ENCODE measurements around the gene DZIP3.

DZIP3 gene

GRCh38 chr3:108724101-108724500 is 134.6 kb downstream of the DZIP3 start:
- Histone ChIP-seq H3K27me3 (no peaks in the 10 kb centered on the region), H3K4me1 (no peaks in the 10 kb centered on the region), H3K36me3 (no peaks in the 10 kb centered on the region), H3K27ac (no peak overlapping the region), H3K4me3 (no peak overlapping the region), H3K9me3 (no peaks in the 10 kb centered on the region)
- intact Hi-C loops (cut with DNase I; ENCODE audit: low total_unique reads): no loop called here
- no peak for TF ChIP-seq CTCF (IDR thresholded peaks at IDR 0.05)
- DNase-seq: no peak

- no peaks in the 10 kb centered on the region for H3K27me3 ChIP-seq
- intact Hi-C loops (cut with DNase I; ENCODE audit: low total_unique reads): no loop called here
Measured at GRCh38 chr3:108728105-108728504, 138.6 kb downstream of the DZIP3 start.

GRCh38 chr3:108728934-108729333 is 139.4 kb downstream of the DZIP3 start:
- no peak for DNase-seq
- intact Hi-C loops (cut with DNase I; ENCODE audit: low total_unique reads): no loop called here
- Histone ChIP-seq H3K9me3 (no peaks in the 10 kb centered on the region), H3K4me1 (no peaks in the 10 kb centered on the region), H3K27ac (no peak overlapping the region), H3K36me3 (no peaks in the 10 kb centered on the region), H3K27me3 (no peaks in the 10 kb centered on the region), H3K4me3 (no peak overlapping the region)
- TF ChIP-seq CTCF (IDR thresholded peaks at IDR 0.05): no peak

More at GRCh38 chr3:108728105-108728504, 138.6 kb downstream of the DZIP3 start:
- Histone ChIP-seq H3K9me3 (no peaks in the 10 kb centered on the region), H3K36me3 (no peaks in the 10 kb centered on the region), H3K4me3 (no peak overlapping the region), H3K4me1 (no peaks in the 10 kb centered on the region), H3K27ac (no peak overlapping the region)
- DNase-seq: no peak
- no peak for TF ChIP-seq CTCF (IDR thresholded peaks at IDR 0.05)

- Histone ChIP-seq H3K36me3 (no peaks in the 10 kb centered on the region), H3K9me3 (no peaks in the 10 kb centered on the region), H3K4me1 (no peaks in the 10 kb centered on the region), H3K4me3 (no peak overlapping the region), H3K27ac (no peak overlapping the region), H3K27me3 (no peaks in the 10 kb centered on the region)
- intact Hi-C loops (cut with DNase I; ENCODE audit: low total_unique reads): no loop called here
- DNase-seq: no peak
- no peak for TF ChIP-seq CTCF (IDR thresholded peaks at IDR 0.05)
Measured at GRCh38 chr3:108736821-108737220, 147.3 kb downstream of the DZIP3 start.

GRCh38 chr3:108742929-108743328 is 153.4 kb downstream of the DZIP3 start:
- intact Hi-C loops (cut with DNase I; ENCODE audit: low total_unique reads): no loop called here
- no peak for TF ChIP-seq CTCF (IDR thresholded peaks at IDR 0.05)

More at GRCh38 chr3:108742929-108743328, 153.4 kb downstream of the DZIP3 start:
- H3K36me3 ChIP-seq: no peaks in the 10 kb centered on the region
- peaks cover 0 to 2% (median 0%) of the 10 kb centered on the region in 3 donors for H3K9me3 ChIP-seq
- H3K4me1 ChIP-seq: no peaks in the 10 kb centered on the region
- no peak for DNase-seq
- H3K27ac ChIP-seq: no peak overlapping the region
- no peaks in the 10 kb centered on the region for H3K27me3 ChIP-seq
- H3K4me3 ChIP-seq: no peak overlapping the region

Measured in tibial artery (tissue), 4 donors.